ENCODE results near the gene CHMP1A.
A peak's percentile ranks its signal among the peaks of the same experiment; 100 is the strongest.

The CHMP1A gene

GRCh38 chr16:89602952-89603590 is 54.4 kb downstream of the CHMP1A start:
- no peak for DNase-seq (ENCODE audit: low read depth)

- DNase-seq (ENCODE audit: low read depth), result peak; percentile 27
These were observed 55.1 kb downstream of the CHMP1A start for GRCh38 chr16:89602273-89602951.

DNA sequence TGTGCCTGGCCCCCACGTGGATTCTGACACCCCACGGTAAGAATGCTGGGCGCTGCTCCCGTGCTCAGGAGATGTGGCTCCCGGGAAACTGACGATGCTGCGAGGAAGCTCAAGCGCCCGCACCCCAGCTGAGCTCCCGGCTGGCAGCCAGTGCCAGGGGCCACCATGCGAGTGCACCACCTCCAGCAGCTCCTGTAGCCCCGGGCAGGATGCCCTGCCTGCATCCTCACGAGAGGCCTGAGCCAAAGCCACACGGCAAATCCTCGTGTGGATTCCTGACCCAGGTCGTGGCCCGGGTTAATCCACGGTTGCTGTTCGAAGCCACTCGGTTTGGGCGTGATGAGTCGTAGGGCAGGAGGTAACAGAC is 55.6 kb downstream of the CHMP1A start:
- DNase-seq (ENCODE audit: low read depth), result no peak

DNA sequence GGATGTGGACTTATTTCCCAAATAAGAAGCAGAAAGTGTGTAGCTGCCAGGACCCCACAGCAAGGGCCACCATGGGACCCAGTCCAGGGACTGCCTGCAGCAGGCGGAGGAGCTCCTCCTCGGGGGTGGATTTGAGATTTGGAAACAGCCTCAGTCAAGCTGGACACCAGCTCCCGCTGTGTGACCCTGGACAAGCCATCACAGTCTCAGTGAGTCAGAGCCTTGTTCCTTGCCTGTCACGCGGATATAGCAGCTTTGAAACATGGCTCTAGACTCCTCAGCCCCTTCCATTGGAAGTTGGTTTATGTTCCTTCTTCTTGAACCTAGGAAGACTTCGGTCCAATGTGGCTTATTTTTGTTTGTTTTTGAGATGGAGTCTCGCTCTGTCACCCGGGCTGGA is 56.6 kb downstream of the CHMP1A start:
- no peak for DNase-seq (ENCODE audit: low read depth)

DNA sequence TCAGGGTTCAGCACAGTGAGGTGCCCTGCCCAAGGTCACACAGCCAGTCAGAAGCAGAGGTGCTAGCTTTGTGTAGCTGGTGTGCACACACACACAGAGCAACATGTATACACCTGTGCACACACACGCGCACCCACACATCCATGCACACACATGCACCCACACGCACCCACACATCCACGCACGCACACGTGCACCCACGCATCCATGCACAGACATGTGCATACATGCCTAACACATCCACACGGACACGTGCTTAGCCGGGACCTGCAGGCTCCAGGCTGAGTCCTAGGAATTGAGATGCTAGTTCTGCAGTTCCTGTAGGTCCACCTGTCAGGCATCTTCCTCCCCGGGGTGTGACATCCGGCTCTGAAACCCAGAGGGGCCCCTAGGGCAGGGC is 57.1 kb downstream of the CHMP1A start:
- DNase-seq (ENCODE audit: low read depth), result no peak

DNA sequence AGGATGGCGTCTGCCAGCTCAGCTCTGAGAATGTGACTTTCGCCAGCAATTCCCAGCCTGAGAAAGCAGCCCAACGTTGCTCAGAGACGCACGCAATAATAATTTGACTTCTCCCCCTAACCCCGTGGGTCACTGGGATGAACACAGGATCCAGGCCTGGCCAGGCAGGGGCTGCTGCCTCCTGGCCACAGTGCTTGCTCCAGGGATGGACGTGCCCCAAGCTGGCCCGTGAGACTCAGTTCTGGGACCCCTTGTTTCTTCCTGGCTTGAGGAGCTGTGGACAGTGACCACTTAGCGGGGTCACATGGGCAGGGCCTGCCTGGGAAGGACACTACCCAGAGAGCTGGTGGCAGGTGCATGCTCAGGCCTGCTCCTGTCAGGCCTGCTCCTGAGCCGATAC is 57.6 kb downstream of the CHMP1A start:
- no peak for DNase-seq (ENCODE audit: low read depth)

DNA sequence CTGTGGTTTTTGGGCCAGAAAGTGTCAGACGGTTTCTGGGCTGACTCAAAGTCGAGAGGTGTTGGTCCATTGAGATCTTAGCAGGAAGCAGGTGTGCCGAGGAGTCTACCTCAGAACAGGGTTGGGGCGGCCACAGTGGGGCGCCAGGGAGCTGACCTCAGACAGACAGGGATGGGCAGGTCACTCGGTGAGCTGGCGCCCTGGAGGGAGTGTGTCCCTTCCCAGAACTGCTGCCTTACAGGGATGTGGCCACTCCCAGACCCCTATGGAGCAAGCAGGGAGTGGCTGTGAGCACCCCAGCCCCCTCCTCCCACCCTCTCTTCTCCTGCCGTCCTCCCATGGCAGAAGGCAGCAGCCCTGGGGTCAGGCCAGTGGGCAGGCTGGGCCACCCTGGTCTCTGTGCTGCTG is 58.1 kb downstream of the CHMP1A start:
- DNase-seq (ENCODE audit: low read depth), result no peak

- DNase-seq (ENCODE audit: low read depth), result no peak
These were observed 59.3 kb downstream of the CHMP1A start for GRCh38 chr16:89598199-89598598.

- no peak for DNase-seq (ENCODE audit: low read depth)
These were observed 60.4 kb downstream of the CHMP1A start for GRCh38 chr16:89596957-89597649.

- DNase-seq (ENCODE audit: low read depth), result no peak
These were observed 61.3 kb downstream of the CHMP1A start for GRCh38 chr16:89596061-89596689.

DNA sequence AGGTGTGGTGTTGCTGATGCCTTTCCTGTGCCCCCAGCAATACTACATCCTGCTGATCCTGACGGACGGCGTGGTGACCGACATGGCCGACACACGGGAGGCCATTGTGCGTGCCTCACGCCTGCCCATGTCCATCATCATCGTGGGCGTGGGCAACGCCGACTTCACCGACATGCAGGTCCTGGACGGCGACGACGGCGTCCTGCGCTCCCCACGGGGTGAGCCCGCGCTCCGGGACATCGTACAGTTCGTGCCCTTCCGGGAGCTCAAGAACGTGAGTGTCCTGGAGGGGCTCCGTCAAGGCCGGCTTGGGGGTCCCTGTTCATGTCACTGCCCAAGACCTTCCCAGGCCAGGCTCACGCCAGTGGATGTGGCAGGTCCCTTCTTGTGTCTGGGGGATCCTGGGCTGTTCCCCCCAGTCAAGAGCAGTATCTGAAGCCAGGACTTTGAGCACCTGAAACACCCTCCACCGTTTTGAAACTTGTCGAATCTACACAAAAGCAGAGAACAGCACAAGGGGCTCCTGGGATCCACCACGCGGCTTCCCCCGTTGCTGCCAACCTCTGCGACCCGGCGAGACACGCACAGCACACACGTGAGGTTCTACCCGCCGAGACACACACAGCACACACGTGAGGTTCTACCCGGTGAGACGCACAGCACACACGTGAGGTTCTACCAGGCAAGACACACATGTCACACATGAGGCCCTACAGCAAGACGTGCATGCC is 62.0 kb downstream of the CHMP1A start:
- DNase-seq (ENCODE audit: low read depth), result no peak

Data from fibroblast of the conjunctiva (primary cell).